ENCODE measurements around the gene ADGRE1.

The ADGRE1 gene

GRCh38 chr19:6956573-6956972, 69.2 kb downstream of the ADGRE1 start:
- DNase-seq, result no peak

GRCh38 chr19:6958791-6959190, 71.4 kb downstream of the ADGRE1 start:
- DNase-seq, result peak; percentile 42 to 51 (median 43)

- peak in 2 of 3 donors; percentile 13 to 32 for DNase-seq
Observed at GRCh38 chr19:6963244-6963852, 76.0 kb downstream of the ADGRE1 start.

GRCh38 chr19:6963937-6964336, 76.6 kb downstream of the ADGRE1 start:
- peak in 2 of 3 donors; percentile 42 to 43 for DNase-seq

GRCh38 chr19:6967967-6968366, 80.6 kb downstream of the ADGRE1 start:
- peak in 2 of 3 donors; percentile 37 to 44 for DNase-seq

- no peak for DNase-seq
Observed at GRCh38 chr19:6969490-6969889, 82.1 kb downstream of the ADGRE1 start.

GRCh38 chr19:6970021-6970420, 82.6 kb downstream of the ADGRE1 start:
- DNase-seq, result peak; percentile 37 to 73 (median 67)

- peak; percentile 36 to 48 (median 47) for DNase-seq
Observed at GRCh38 chr19:6970443-6970842, 83.1 kb downstream of the ADGRE1 start.

- no peak for DNase-seq
Observed at GRCh38 chr19:6971366-6971765, 84.0 kb downstream of the ADGRE1 start.

- no peak for DNase-seq
Observed at GRCh38 chr19:6976197-6976596, 88.8 kb downstream of the ADGRE1 start.

GRCh38 chr19:6979399-6979798, 92.0 kb downstream of the ADGRE1 start:
- DNase-seq, result peak; percentile 49 to 73 (median 53)

GRCh38 chr19:6983448-6983847, 96.1 kb downstream of the ADGRE1 start:
- DNase-seq, result peak in 1 of 3 donors; percentile 62

- peak; percentile 66 to 77 (median 74) for DNase-seq
Observed at GRCh38 chr19:6987850-6988249, 100.5 kb downstream of the ADGRE1 start.

- DNase-seq, result no peak
Observed at GRCh38 chr19:6988257-6988656, 100.9 kb downstream of the ADGRE1 start.
